ENCODE data around the gene SAMD4A. TPM values are rescaled to one million over a fixed set of nuclear protein-coding genes. Genes with fewer than 3 reads are reported as not detected.

Gene SAMD4A
- total RNA-seq, 1 experiment from 2014 or later = 9.6 TPM

DNA sequence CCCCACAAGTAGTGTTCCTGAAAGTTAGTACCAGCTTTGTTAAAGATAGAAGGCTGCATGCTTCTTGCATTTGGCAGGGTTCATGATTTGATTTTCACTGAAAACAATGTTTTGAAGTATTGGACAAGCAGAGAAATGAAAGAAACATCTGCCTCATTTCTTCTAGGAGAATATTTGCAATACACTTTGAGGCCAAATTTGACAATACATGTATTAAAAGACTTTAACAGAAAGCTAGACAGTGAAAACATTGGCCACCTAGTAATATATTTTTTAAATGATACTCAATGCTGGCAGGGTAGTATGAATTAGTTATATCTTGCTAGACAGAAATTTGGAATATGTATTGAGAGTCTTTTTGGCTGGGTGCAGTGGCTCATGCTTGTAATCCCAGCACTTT lies 267.2 kb downstream of the SAMD4A start:
- Histone ChIP-seq H2BK12ac (ENCODE audit: insufficient read length, low read depth, low read length) (no peak overlapping the region), H3K18ac (ENCODE audit: insufficient read length, low read depth, low read length) (no peak overlapping the region), H3K9me3 (ENCODE audit: control insufficient read depth, low read depth, low read length) (no peaks in the 10 kb centered on the region), H3K4me2 (ENCODE audit: insufficient read depth, insufficient read length, low read length) (no peak overlapping the region), H4K91ac (ENCODE audit: insufficient read length, low read depth, low read length) (no peak overlapping the region), H2BK5ac (ENCODE audit: insufficient read length, low read length) (no peak overlapping the region), H4K20me1 (ENCODE audit: control insufficient read depth, insufficient read depth, insufficient read length) (no peaks in the 10 kb centered on the region), H2BK15ac (ENCODE audit: low read depth, low read length) (no peak overlapping the region), H2BK20ac (ENCODE audit: low read depth, low read length, poor library complexity, severe bottlenecking) (no peak overlapping the region), H3K23ac (ENCODE audit: insufficient read length, low read depth, low read length) (no peak overlapping the region), H3K23me2 (ENCODE audit: insufficient read length, low read depth, low read length, poor library complexity, severe bottlenecking) (no peaks in the 10 kb centered on the region), H3K14ac (ENCODE audit: insufficient read depth, low read length) (no peak overlapping the region), H3K4ac (ENCODE audit: low read depth, low read length) (no peak overlapping the region), H3T11ph (ENCODE audit: low read length) (no peak overlapping the region), H2AK5ac (ENCODE audit: insufficient read length, low read length) (no peak overlapping the region), H3K79me2 (ENCODE audit: insufficient read depth, low read length) (no peaks in the 10 kb centered on the region), H3K4me1 (ENCODE audit: insufficient read depth, low read length) (no peaks in the 10 kb centered on the region), H3K79me1 (ENCODE audit: insufficient read depth, low read depth, low read length, poor library complexity, severe bottlenecking) (no peaks in the 10 kb centered on the region), H3K27me3 (ENCODE audit: insufficient read depth, low read length) (no peaks in the 10 kb centered on the region), H4K5ac (ENCODE audit: insufficient read length, low read depth, low read length) (no peak overlapping the region), H3K27ac (ENCODE audit: insufficient read length, low read depth, low read length) (no peak overlapping the region), H2AFZ (ENCODE audit: low read length) (no peak overlapping the region), H3K56ac (ENCODE audit: insufficient read length, low read depth, low read length) (no peak overlapping the region), H3K9ac (ENCODE audit: extremely low read depth, insufficient read length, low read length) (no peak overlapping the region), H2BK120ac (ENCODE audit: low read depth, low read length, poor library complexity, severe bottlenecking) (no peak overlapping the region), H4K8ac (replicated peaks; ENCODE audit: insufficient read length, low read depth, low read length) (no peak overlapping the region)
- no peak for DNase-seq
- Mint-ChIP-seq H3K36me3 (ENCODE audit: insufficient read depth in 1 of 3, low read depth in 3 of 3) (no peaks in the 10 kb centered on the region), H3K9me3 (peaks cover 0 to 6% of the 10 kb centered on the region in 2 experiments), H3K4me1 (no peaks in the 10 kb centered on the region), H3K27ac (no peak overlapping the region), H3K27me3 (ENCODE audit: low read depth) (peaks cover 8% of the 10 kb centered on the region), H3K4me3 (no peak overlapping the region)
- TF ChIP-seq, protein P1, sequence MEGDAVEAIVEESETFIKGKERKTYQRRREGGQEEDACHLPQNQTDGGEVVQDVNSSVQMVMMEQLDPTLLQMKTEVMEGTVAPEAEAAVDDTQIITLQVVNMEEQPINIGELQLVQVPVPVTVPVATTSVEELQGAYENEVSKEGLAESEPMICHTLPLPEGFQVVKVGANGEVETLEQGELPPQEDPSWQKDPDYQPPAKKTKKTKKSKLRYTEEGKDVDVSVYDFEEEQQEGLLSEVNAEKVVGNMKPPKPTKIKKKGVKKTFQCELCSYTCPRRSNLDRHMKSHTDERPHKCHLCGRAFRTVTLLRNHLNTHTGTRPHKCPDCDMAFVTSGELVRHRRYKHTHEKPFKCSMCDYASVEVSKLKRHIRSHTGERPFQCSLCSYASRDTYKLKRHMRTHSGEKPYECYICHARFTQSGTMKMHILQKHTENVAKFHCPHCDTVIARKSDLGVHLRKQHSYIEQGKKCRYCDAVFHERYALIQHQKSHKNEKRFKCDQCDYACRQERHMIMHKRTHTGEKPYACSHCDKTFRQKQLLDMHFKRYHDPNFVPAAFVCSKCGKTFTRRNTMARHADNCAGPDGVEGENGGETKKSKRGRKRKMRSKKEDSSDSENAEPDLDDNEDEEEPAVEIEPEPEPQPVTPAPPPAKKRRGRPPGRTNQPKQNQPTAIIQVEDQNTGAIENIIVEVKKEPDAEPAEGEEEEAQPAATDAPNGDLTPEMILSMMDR (conservative IDR thresholded peaks at IDR 0.05) = no peak
